GOT3 (cell line): ENCODE data around the gene CERS4.
"Not testable (repeated sequence)": the region's sequence is repeated elsewhere in the genome, so short reads cannot be mapped to it uniquely, and the experiment has no call there.

ENCODE experiments used
- DNase-seq: peaks from one replicate; lab custom pipeline; 2025; ENCODE audit warnings: mixed read lengths; lab: John Stamatoyannopoulos, UW

CERS4 gene

GRCh38 chr19:8210421-8211101 lies 1.4 kb downstream of the CERS4 start:
- no peak for DNase-seq

DNA sequence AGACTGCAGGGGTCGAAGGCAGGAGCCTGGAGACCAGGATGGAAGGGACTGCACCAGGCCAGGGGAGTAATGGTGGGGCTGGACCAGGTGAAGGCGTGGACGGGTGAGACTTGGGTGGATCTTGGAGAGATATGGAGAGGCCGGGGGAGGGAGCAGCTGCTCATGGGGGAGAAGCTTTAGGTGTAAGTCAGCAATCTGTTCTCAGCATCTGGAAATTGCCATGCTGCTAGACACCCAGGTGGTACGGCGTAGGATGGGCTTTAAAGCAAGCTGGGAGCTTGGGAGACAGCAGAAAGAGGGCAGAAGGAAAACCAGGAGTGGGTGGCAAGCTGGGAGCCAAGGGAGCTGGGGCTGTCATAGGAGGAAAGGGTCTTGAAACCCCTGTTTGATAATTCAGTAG lies 3.0 kb downstream of the CERS4 start:
- DNase-seq: no peak

DNA sequence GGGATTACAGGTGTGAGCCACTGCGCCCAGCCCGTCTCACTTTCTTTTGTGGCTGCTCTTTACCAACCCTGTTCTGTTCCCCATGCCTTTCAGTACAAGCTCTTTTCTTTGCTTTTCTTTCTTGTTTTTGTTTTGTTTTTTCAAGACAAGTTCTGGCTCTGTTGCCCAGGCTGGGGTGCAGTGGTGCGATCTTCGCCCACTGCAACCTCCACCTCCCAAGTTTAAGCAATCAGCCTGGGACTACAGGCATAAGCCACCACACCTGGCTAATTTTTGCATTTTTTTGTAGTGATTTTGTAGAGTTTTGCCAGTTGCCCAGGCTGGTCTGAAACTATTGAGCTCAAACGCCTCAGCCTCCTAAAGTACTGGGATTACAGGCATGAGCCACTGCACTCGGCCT lies 3.7 kb downstream of the CERS4 start:
- DNase-seq: no peak

DNA sequence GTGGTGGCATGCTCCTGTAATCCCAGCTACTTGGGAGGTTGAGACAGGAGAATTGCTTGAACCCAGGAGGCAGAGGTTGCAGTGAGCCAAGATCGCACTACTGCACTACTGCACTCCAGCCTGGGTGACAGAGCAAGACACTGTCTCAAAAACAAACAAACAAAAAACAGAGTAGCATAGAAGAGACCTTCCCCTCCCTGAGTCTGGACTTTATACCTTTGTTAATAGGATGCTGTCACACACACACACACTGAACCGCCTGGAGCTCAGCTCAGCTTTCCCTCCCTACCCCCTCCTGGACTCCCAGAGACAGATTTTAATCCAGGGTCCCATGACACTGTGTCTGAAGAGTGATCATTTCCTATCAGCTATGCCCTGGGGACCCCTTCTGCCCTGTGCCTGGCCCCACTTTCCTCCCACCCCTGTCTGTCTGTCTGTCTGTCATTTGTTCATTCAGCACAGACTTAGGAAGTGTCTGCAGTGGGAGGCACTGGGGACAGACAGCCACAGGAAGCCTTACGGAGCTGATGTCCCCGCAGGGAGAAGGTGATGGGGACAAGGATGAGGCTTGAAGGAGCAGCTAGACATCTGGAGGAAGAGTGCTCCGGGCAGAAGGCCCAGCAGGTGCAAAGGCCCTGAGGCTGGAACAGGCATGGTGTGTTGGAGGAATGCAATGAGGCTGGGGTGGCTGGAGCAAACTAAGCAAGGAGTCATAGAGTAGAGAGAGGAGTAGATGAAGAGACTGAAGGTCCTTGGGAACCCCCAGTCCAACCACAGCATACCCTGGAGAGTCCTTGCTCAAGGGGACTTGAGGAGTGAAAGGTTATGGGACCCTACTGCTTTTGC lies 4.9 kb downstream of the CERS4 start:
- DNase-seq: no peak

DNA sequence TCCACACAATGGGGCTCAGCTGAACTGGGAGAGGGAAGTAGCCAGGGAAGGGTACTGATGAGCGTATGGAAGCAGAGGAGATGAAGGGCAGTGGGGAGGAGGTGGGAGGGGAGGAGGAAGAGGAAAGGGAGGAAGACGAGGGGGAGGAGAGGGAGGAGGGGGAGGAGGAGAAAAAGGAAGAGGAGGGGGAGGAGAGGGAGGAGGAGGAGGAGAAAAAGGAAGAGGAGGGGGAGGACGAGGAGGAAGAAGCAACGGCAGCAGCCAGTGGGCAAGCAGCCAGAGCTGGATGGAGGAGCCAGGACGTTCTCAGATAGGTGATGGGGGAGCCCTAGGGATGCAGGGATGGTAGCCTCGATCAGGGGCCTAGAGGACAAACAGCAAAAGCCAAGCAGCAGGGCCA lies 5.6 kb downstream of the CERS4 start:
- DNase-seq: no peak

- no peak for DNase-seq
Observed at GRCh38 chr19:8215783-8216182, 6.6 kb downstream of the CERS4 start.

GRCh38 chr19:8216357-8216756 lies 7.2 kb downstream of the CERS4 start:
- no peak for DNase-seq

GRCh38 chr19:8218127-8218526 lies 9.0 kb downstream of the CERS4 start:
- not testable (repeated sequence) for DNase-seq

- DNase-seq: no peak
Observed at GRCh38 chr19:8220481-8220880, 11.3 kb downstream of the CERS4 start.

- no peak for DNase-seq
Observed at GRCh38 chr19:8221161-8221560, 12.0 kb downstream of the CERS4 start.

GRCh38 chr19:8223442-8223841 lies 14.3 kb downstream of the CERS4 start:
- not testable (repeated sequence) for DNase-seq

DNA sequence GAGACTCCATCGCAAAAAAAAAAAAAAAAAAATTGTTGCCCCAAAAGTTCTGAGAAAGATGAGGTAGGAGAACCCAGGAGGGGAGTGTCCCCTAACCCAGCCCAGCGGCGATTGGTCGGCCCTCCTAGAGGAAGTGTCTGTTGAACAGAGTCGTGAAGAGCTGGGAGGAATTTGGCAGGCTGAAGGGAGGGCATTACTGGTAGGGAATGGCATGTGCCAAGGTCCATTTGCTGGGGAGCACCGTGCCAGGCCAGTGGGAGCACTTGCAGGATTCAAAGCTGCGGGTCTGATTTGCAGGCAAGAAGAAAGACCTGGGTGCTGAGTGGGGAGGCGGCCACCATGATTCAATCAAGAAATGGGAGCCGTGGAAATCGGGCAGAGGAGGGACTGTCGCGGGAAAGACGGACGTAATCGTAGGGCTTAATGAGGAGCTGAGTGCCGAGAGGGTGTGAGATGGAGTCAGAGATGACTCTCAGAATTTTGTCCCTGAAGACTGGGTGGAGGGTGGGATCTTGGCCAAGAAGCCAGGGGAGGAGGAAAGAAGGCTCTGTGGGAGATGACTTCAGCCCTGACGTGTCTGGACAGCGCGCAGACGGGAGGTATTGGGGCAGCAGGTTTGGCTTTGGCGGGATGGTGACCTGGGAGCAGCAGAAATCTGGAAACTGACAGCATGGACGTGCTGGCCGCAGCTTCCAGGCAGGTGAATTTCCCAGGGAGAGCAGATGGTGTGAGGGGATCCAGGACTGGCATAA lies 15.4 kb downstream of the CERS4 start:
- DNase-seq: no peak

GRCh38 chr19:8231073-8231604 lies 22.0 kb downstream of the CERS4 start:
- DNase-seq: no peak

- DNase-seq: no peak
Observed at GRCh38 chr19:8233370-8233769, 24.2 kb downstream of the CERS4 start.

DNA sequence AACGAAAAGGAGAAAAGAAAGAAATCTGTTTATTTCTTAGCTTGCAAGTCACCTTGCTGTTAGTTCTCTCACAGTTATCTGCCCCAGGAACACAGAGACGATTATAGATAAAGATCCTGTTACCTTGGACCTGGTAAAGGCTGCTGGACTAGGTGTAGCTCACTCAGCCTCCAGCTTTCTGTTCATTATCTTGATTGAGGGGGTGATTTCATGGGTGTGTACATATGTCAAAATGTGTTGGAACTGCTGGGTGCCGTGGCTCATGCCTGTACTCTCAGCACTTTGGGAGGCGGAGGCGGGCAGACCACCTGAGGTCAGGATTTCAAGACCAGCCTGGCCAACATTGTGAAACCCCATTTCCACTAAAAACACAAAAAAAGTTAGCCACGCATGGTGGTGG lies 27.9 kb downstream of the CERS4 start:
- no peak for DNase-seq

- no peak for DNase-seq
Observed at GRCh38 chr19:8238251-8238650, 29.1 kb downstream of the CERS4 start.

DNA sequence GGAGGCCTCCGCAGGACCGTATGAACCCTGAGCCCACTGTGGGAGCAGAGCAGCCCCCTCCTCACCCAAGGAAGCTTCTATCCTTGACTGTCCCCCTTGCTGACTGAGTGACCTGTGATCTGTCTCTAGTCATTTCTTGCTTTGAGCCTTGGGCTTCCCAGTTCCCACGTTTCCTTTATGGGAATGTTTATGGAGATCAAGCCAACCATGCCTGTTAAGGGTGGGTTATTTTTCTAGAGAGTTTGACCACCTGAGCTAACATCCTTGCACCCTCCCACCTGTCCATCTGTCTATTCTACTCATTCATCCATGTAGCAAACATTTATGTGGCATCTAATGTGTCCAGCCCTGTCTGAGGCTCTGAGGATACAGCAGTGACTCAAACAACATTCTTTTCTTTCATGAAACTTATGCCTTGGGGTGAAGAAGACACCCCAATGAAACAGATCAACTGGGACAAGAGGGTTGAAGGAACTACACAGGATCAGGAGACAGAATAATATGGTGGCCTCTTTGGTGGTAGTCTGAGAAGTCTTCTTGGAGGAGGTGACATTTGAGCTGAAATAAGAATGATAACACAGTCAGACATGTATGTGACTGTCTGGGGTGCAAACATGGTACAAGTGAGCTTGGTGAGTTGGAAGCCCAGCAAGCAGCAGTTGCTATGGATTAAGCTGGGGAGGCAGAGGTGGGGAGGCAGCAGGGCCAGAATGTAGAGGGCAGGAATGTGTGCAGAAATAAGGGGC lies 30.5 kb downstream of the CERS4 start:
- DNase-seq: no peak

DNA sequence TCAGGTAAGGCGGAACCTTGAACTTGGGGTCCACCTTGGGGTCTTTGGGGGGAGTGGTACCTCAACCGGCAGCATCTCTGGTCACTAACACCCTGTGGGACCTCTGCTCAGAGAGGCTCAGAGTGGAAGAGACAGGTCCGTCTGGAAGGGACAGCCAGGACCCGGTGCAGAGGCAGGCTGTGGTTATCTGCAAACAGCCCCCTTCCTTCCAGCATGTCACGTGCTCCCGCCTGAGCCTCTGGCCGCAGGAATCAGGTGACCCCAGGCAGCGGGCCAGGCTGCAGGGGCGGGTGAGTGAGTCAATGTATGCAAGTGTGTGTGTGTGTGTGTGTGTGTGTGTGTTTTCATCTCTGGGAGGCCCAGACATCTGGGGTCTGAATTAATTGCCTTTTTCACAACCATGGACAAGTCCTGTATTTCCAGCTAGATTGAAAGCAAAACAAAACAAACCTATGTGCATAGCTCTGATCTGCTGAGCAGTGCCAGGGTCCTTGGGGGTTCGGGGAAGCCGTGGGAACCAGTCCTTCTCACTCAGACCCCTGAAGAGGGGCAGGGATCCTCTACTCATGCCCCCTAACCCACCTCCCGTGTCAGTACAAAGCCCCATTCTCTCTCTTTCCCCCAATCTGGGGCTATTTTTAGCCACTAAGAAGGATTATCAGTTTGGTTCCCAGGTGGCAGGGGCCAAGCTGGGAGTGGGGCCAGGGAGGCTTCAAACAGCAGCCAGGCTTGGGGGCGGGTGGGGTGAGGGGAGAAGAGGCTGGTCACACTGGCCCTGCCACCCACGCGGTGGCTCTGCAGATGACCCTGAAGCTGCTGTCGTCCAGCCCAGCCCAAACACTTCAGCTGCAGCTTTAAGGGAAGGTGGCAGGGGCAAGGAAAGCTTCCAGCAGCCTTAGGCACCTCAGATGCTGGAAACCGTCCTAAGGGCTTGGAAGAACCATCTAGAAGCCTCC lies 31.4 kb downstream of the CERS4 start:
- DNase-seq: peak; percentile 60

GRCh38 chr19:8241646-8242045 lies 32.5 kb downstream of the CERS4 start:
- no peak for DNase-seq

GRCh38 chr19:8242211-8242821 lies 33.1 kb downstream of the CERS4 start:
- no peak for DNase-seq
